GM12878 (cell line): ENCODE measurements around the gene GPR176. TPM values are rescaled to one million over a fixed set of nuclear protein-coding genes. Genes with fewer than 3 reads are reported as not detected.

Experiments used
- ATAC-seq: fragments of 200-7000 bp; cut with Tn5 transposase; 3 replicates; pipeline ENCODE4 v1.9.1; 2020; ENCODE audit warnings: mild to moderate bottlenecking, moderate library complexity
- BruUV-seq: library from RNA; stranded (reverse); fragments of 400-500 nt; replicated peaks from 2 replicates; lab custom pipeline; 2021; lab: Mats Ljungman, UMichigan
- CTCF ChIA-PET: fragments of 300-600 bp; sonication (Branson Sonifier 250); formaldehyde crosslinking; extraction: SDS; loops from one replicate; lab custom pipeline; 2021; ENCODE audit warnings: inconsistent platforms; lab: Yijun Ruan, JAX
- POLR2A ChIA-PET: fragments of 350-600 bp; formaldehyde crosslinking; extraction: SDS; loops from one replicate; lab custom pipeline; 2021; ENCODE audit warnings: inconsistent platforms; lab: Charles Lee
- RAD21 ChIA-PET: fragments of 300-600 bp; sonication (Branson Sonifier 250); formaldehyde crosslinking; loops from one replicate; lab custom pipeline; 2023; ENCODE audit warnings: antibody characterized with exemption; ENCODE audit not compliant: unreplicated experiment; lab: Charles Lee
- SMC1A ChIA-PET: fragments of 300-600 bp; sonication (Branson Sonifier 250); formaldehyde crosslinking; loops from one replicate; lab custom pipeline; 2023; ENCODE audit not compliant: unreplicated experiment, uncharacterized antibody; lab: Charles Lee
- DNase-seq: peaks from one replicate; pipeline ENCODE4 v3.0.0-alpha.2; 2011; ENCODE audit warnings: low read depth, low spot score
- FAIRE-seq: peaks from 3 replicates; lab custom pipeline; 2011; peaks lifted over from hg19 to GRCh38; lab: Jason Lieb, UNC
- H2AFZ ChIP-seq: 2 replicates; pipeline ENCODE4 v1.6.0; 2011; ENCODE audit warnings: low read depth, low read length, control low read depth; ENCODE audit not compliant: control insufficient read depth
- H3K27ac ChIP-seq: 2 replicates; pipeline ENCODE4 v1.5.1; 2011; ENCODE audit warnings: control low read depth; ENCODE audit not compliant: control insufficient read depth, insufficient read depth
- H3K27me3 ChIP-seq, 2 experiments: replicated peaks in 1 of 2; 2 replicates each; pipeline versions ENCODE4 v1.6.0 to v1.6.1; 2011; ENCODE audit warnings: low read length in 1 of 2; ENCODE audit not compliant: control insufficient read depth in 2 of 2, insufficient read depth in 2 of 2
- H3K36me3 ChIP-seq, 2 experiments: 2 replicates each; pipeline ENCODE4 v1.5.1; 2011; ENCODE audit warnings: low read length in 1 of 2; ENCODE audit not compliant: control insufficient read depth in 2 of 2, insufficient read depth in 2 of 2
- H3K4me1 ChIP-seq: 2 replicates; pipeline ENCODE4 v1.6.1; 2011; ENCODE audit warnings: mild to moderate bottlenecking, low read length, moderate library complexity, mixed read lengths; ENCODE audit not compliant: control insufficient read depth, insufficient read depth
- H3K4me2 ChIP-seq: 2 replicates; pipeline ENCODE4 v1.6.0; 2011; ENCODE audit warnings: control low read depth; ENCODE audit not compliant: control insufficient read depth, insufficient read depth
- H3K4me3 ChIP-seq: fragments of 200-600 bp; sonication (generic); 2 replicates; pipeline ENCODE4 v1.5.1; 2016
- H3K79me2 ChIP-seq: 2 replicates; pipeline ENCODE4 v1.6.0; 2011; ENCODE audit warnings: low read length; ENCODE audit not compliant: control insufficient read depth, insufficient read depth
- H3K9ac ChIP-seq: 2 replicates; pipeline ENCODE4 v1.8.0; 2011; ENCODE audit warnings: low read length, control low read depth, mixed read lengths; ENCODE audit not compliant: control insufficient read depth, insufficient read depth
- H3K9me3 ChIP-seq: replicated peaks from 3 replicates; pipeline ENCODE4 v1.5.1; 2011; ENCODE audit warnings: mild to moderate bottlenecking, low read length; ENCODE audit not compliant: control insufficient read depth, insufficient read depth
- H4K20me1 ChIP-seq: 2 replicates; pipeline ENCODE4 v1.6.0; 2011; ENCODE audit not compliant: control insufficient read depth, insufficient read depth
- JUNB ChIP-seq: IDR thresholded peaks from 2 replicates; pipeline ENCODE4 v1.6.1; 2016; ENCODE audit warnings: antibody characterized with exemption, mild to moderate bottlenecking
- NR2C1 ChIP-seq: fragments of 450-650 bp; IDR thresholded peaks from 2 replicates; pipeline ENCODE4 v1.6.1; 2017; ENCODE audit warnings: antibody characterized with exemption, mild to moderate bottlenecking, moderate library complexity
- PAX5 ChIP-seq: IDR thresholded peaks from 2 replicates; pipeline ENCODE4 v1.6.1; 2011; ENCODE audit warnings: low read depth, low read length, borderline replicate concordance
- PAX8 ChIP-seq: fragments of 450-650 bp; IDR thresholded peaks from 2 replicates; pipeline ENCODE4 v1.6.1; 2017; ENCODE audit warnings: mild to moderate bottlenecking, moderate library complexity
- PML ChIP-seq: IDR thresholded peaks from 2 replicates; pipeline ENCODE4 v1.6.1; 2012; ENCODE audit warnings: low read length, inconsistent platforms
- ZBED1 ChIP-seq: IDR thresholded peaks from 2 replicates; pipeline ENCODE4 v1.6.1; 2016; ENCODE audit warnings: borderline replicate concordance
- WGBS: methylation state at CpG from one replicate; pipeline ENCODE4 v1.1.6; 2016; ENCODE audit warnings: low lambda C conversion rate; ENCODE audit not compliant: insufficient replicate concordance, insufficient coverage; ENCODE audit errors: missing lambda C conversion rate; 5-methylcytosine and 5-hydroxymethylcytosine counted together
- in situ Hi-C: fragments of 300-500 bp; cut with MboI; formaldehyde crosslinking; loops from 9 replicates; pipeline ENCODE4 v1.14.3; 2018; ENCODE audit warnings: mixed read lengths
- intact Hi-C: fragments of 100-400 bp; cut with micrococcal nuclease; formaldehyde crosslinking; loops from one replicate; pipeline ENCODE4 v1.14.2; 2022; ENCODE audit not compliant: unreplicated experiment
- polyA plus RNA-seq, 11 experiments: library from polyadenylated mRNA; depleted of rRNA in 4 of 11; unstranded in 6 of 11; stranded (reverse) in 5 of 11; fragments of >200 nt; fragmentation: Nextera tagmentation in 4 of 11; fragmentation: Illumina TruSeq in 1 of 11; extraction: Ambion mirVana in 4 of 11; extraction: Trizol in 1 of 11; gene quantifications; 1 replicate in 1 of 11; 2 replicates in 10 of 11; pipeline versions ENCODE4 v1.2.1 to v1.2.3, GENCODE V29; 2011 to 2016; ENCODE audit warnings: inconsistent platforms in 2 of 11, missing spikeins in 2 of 11, low read depth in 1 of 11
- total RNA-seq, 4 experiments: library from RNA; depleted of rRNA in 3 of 4; stranded (reverse); fragments of >200 nt in 3 of 4; fragmentation: Illumina TruSeq in 1 of 4; extraction: Trizol in 1 of 4; gene quantifications; 2 replicates each; pipeline versions ENCODE4 v1.2.1 to v1.2.3, GENCODE V29; 2013 to 2021
- TF ChIP-seq, protein P1 (sequence below): IDR thresholded peaks from 2 replicates; pipeline ENCODE4 v1.6.1; 2011; ENCODE audit warnings: low read depth, mild to moderate bottlenecking, low read length, moderate library complexity, borderline replicate concordance; ENCODE audit errors: extremely low read depth

GPR176 gene
- total and polyA plus RNA-seq, 10 of the 15 experiments (the other 5 are each of a cell fraction or from before 2014, with no cell fraction given), result 0.02 to 0.33 (median 0.16) TPM; not detected in 4

- no peaks in the 10 kb centered on the region; a peak in 1 of 4 replicates for H3K36me3 ChIP-seq
- no peak overlapping the region for H3K9ac ChIP-seq
- H4K20me1 ChIP-seq, result no peaks in the 10 kb centered on the region
- H3K27me3 ChIP-seq, result no peaks in the 10 kb centered on the region
- SMC1A ChIA-PET, result interaction anchor here (1.0 to 4.3 kb wide), 5 partner anchors 9 to 485 kb away, joined by 3 to 80 read pairs (median 13); no protein-coding TSS in a partner anchor
- TF ChIP-seq ZBED1, result no peak
- no peak for TF ChIP-seq PAX8
- no peak for TF ChIP-seq PAX5
- TF ChIP-seq JUNB, result no peak
- TF ChIP-seq NR2C1, result no peak
- TF ChIP-seq, protein P1, sequence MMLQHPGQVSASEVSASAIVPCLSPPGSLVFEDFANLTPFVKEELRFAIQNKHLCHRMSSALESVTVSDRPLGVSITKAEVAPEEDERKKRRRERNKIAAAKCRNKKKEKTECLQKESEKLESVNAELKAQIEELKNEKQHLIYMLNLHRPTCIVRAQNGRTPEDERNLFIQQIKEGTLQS, result no peak
- no peak for TF ChIP-seq PML
- in situ Hi-C loops (loop anchor here (5.0 to 10.0 kb wide), 3 partner anchors 88 to 485 kb away; partner anchors contain the start of gene BMF), intact Hi-C loops (loop anchor here (5.0 kb wide), 3 partner anchors 143 to 318 kb away; partner anchors contain the start of genes BMF and EIF2AK4)
- POLR2A ChIA-PET, result no interaction called here
- FAIRE-seq, result no peak
- WGBS, result 64% methylated on average over 4 of the region's 4 CpGs
- no TSS peak for BruUV-seq
- no peak for DNase-seq
- H2AFZ ChIP-seq, result no peak overlapping the region
- CTCF ChIA-PET, result interaction anchor here (1.3 to 3.7 kb wide), 8 partner anchors 8 to 317 kb away, joined by 3 to 81 read pairs (median 10); no protein-coding TSS in a partner anchor
- ATAC-seq, result no peak
- H3K4me2 ChIP-seq, result no peak overlapping the region
- no peaks in the 10 kb centered on the region for H3K79me2 ChIP-seq
- no peak overlapping the region for H3K27ac ChIP-seq
- RAD21 ChIA-PET, result interaction anchor here (1.5 to 3.2 kb wide), 4 partner anchors 9 to 533 kb away, joined by 3 to 52 read pairs (median 12); partner anchors contain the start of gene EIF2AK4
- no peaks in the 10 kb centered on the region for H3K9me3 ChIP-seq
- H3K4me3 ChIP-seq, result no peak overlapping the region
- H3K4me1 ChIP-seq, result peaks cover 12% of the 10 kb centered on the region
Measured at GRCh38 chr15:39789736-39790135, 130.3 kb downstream of the GPR176 start.
